DND-41 (cell line): Measurements from ENCODE around the gene CRYBB2.

Experiments used
- ATAC-seq: fragments of 200-7000 bp; cut with Tn5 transposase; 3 replicates; pipeline ENCODE4 v1.9.1; 2021; ENCODE audit warnings: low read depth; ENCODE audit not compliant: insufficient read depth
- DNase-seq: peaks from one replicate; pipeline ENCODE4 v3.0.0-alpha.2; 2020
- H2AFZ ChIP-seq: 2 replicates; pipeline ENCODE4 v1.6.0; 2012; ENCODE audit warnings: low read depth, low read length
- H3K27ac ChIP-seq: 2 replicates; pipeline ENCODE4 v1.5.1; 2012; ENCODE audit warnings: low read length, inconsistent platforms
- H3K27me3 ChIP-seq: fragments of 200-600 bp; sonication (generic); 2 replicates; pipeline ENCODE4 v1.6.0; 2012; ENCODE audit warnings: low read length, mild to moderate bottlenecking, inconsistent platforms; ENCODE audit not compliant: insufficient read depth, poor library complexity
- H3K36me3 ChIP-seq: 2 replicates; pipeline ENCODE4 v1.5.1; 2012; ENCODE audit warnings: low read length, inconsistent platforms; ENCODE audit not compliant: insufficient read depth
- H3K4me1 ChIP-seq: 2 replicates; pipeline ENCODE4 v1.5.1; 2012; ENCODE audit warnings: mild to moderate bottlenecking, low read length; ENCODE audit not compliant: insufficient read depth
- H3K4me2 ChIP-seq: 2 replicates; pipeline ENCODE4 v1.6.0; 2012; ENCODE audit warnings: mild to moderate bottlenecking, moderate library complexity, low read length, inconsistent platforms; ENCODE audit not compliant: insufficient read depth
- H3K4me3 ChIP-seq, 2 experiments: fragments of 200-600 bp in 1 of 2; shearing (Covaris generic) in 1 of 2; 2 replicates each; pipeline ENCODE4 v1.5.1; 2012 to 2016; ENCODE audit warnings: inconsistent platforms in 2 of 2, low read length in 2 of 2, mild to moderate bottlenecking in 2 of 2, low read depth in 1 of 2, moderate library complexity in 1 of 2
- H3K79me2 ChIP-seq: 2 replicates; pipeline ENCODE4 v1.6.0; 2012; ENCODE audit warnings: low read length, inconsistent platforms; ENCODE audit not compliant: insufficient read depth
- H3K9ac ChIP-seq: 2 replicates; pipeline ENCODE4 v1.6.0; 2012; ENCODE audit warnings: low read depth, mild to moderate bottlenecking, inconsistent platforms, low read length, moderate library complexity
- H3K9me3 ChIP-seq: 2 replicates; pipeline ENCODE4 v1.5.1; 2012; ENCODE audit warnings: low read length, moderate library complexity, mild to moderate bottlenecking, inconsistent platforms; ENCODE audit not compliant: insufficient read depth, severe bottlenecking
- H4K20me1 ChIP-seq: 2 replicates; pipeline ENCODE4 v1.6.0; 2012; ENCODE audit warnings: low read length; ENCODE audit not compliant: insufficient read depth
- CTCF ChIP-seq: IDR thresholded peaks from 2 replicates; pipeline ENCODE4 v1.5.1; 2012; ENCODE audit warnings: borderline replicate concordance, low read length, moderate library complexity, mild to moderate bottlenecking; ENCODE audit not compliant: poor library complexity, severe bottlenecking; ENCODE audit errors: extremely low read depth
- EZH2 ChIP-seq: IDR thresholded peaks from 3 replicates; pipeline ENCODE4 v1.6.1; 2012; ENCODE audit warnings: borderline replicate concordance, low read depth, mild to moderate bottlenecking, moderate library complexity, low read length, inconsistent platforms; ENCODE audit not compliant: severe bottlenecking

Gene CRYBB2

DNA sequence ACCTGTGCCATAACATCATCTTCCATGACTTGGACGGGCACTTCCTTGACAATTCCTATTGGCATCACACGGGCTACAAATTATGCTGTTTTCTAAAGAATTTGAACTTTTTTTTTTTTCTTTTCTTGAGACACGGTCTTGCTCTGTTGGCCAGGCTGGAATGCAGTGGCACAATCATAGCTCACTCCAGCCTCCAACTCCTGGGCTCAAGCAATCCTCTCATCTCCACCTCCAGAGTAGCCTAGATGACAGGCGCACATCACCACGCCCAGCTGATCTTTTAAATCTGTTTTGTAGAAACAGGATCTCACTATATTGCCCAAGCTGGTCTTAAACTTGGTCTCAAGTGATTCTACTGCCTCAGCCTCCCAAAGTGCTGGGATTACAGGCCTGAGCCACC is 23.1 kb upstream of the CRYBB2 start:
- Histone ChIP-seq H3K4me3 (no peak overlapping the region), H3K4me1 (no peaks in the 10 kb centered on the region), H3K27ac (no peak overlapping the region), H3K9ac (no peak overlapping the region), H3K27me3 (no peaks in the 10 kb centered on the region), H3K9me3 (no peaks in the 10 kb centered on the region), H2AFZ (no peak overlapping the region), H4K20me1 (0 out of 2 replicates have a peak, but pooled peaks cover 4% of the 10 kb centered on the region), H3K79me2 (no peaks in the 10 kb centered on the region), H3K36me3 (no peaks in the 10 kb centered on the region), H3K4me2 (no peak overlapping the region)
- ATAC-seq (no peak), DNase-seq (no peak)
- TF ChIP-seq CTCF (no peak), EZH2 (no peak)

GRCh38 chr22:25197340-25197739 is 22.1 kb upstream of the CRYBB2 start:
- Histone ChIP-seq H3K27me3 (no peaks in the 10 kb centered on the region), H3K4me1 (no peaks in the 10 kb centered on the region), H3K9ac (no peak overlapping the region), H3K9me3 (no peaks in the 10 kb centered on the region), H3K4me3 (no peak overlapping the region), H3K36me3 (no peaks in the 10 kb centered on the region), H3K27ac (no peak overlapping the region), H3K79me2 (no peaks in the 10 kb centered on the region), H3K4me2 (no peak overlapping the region), H2AFZ (no peak overlapping the region), H4K20me1 (0 out of 2 replicates have a peak, but pooled peaks cover 4% of the 10 kb centered on the region)
- DNase-seq (no peak), ATAC-seq (no peak)
- no peak for TF ChIP-seq EZH2
- TF ChIP-seq CTCF = no peak

- no peaks in the 10 kb centered on the region for H3K9me3 ChIP-seq
- no peak within 1 kb of the TSS for H2AFZ ChIP-seq
- ATAC-seq (no peak), DNase-seq (no peak)
- no peak within 1 kb of the TSS for H3K4me3 ChIP-seq
- H4K20me1 ChIP-seq = 0 out of 2 replicates have a peak, but pooled peaks cover 4% of the 10 kb centered on the region
- H3K4me2 ChIP-seq = no peak within 1 kb of the TSS
- H3K79me2 ChIP-seq = no peaks in the 10 kb centered on the region
- no peak within 1 kb of the TSS for H3K27ac ChIP-seq
- H3K4me1 ChIP-seq = no peaks in the 10 kb centered on the region
- H3K27me3 ChIP-seq = no peaks in the 10 kb centered on the region
- no peaks in the 10 kb centered on the region for H3K36me3 ChIP-seq
- no peak for TF ChIP-seq CTCF
- TF ChIP-seq EZH2 = no peak
- no peak within 1 kb of the TSS for H3K9ac ChIP-seq
These were observed 19.5 kb upstream of the CRYBB2 start, which contains the start of gene CRYBB3 for GRCh38 chr22:25199731-25200520. Gene CRYBB3, plus strand, starts transcription at chr22:25199858. Its CDS starts 1,539 bp downstream, at chr22:25201397.
